Progenitor cell of endocrine pancreas (in vitro differentiated cells): ENCODE measurements around the gene CAPN13. TPM values are rescaled to one million over a fixed set of nuclear protein-coding genes. Genes with fewer than 3 reads are reported as not detected.

Experiments used
- DNase-seq: peaks from one replicate; pipeline ENCODE4 v3.0.0; 2021; ENCODE audit warnings: low spot score; ENCODE audit not compliant: unreplicated experiment
- H3K27ac Mint-ChIP-seq: 2 replicates; pipeline ENCODE4 v1.8.0; 2021; ENCODE audit warnings: mild to moderate bottlenecking, moderate library complexity, mixed read lengths
- H3K27me3 Mint-ChIP-seq: 2 replicates; pipeline ENCODE4 v1.8.0; 2021; ENCODE audit warnings: mixed read lengths
- H3K36me3 Mint-ChIP-seq: 2 replicates; pipeline ENCODE4 v1.8.0; 2022; ENCODE audit warnings: mixed read lengths; ENCODE audit not compliant: insufficient read depth
- H3K4me1 Mint-ChIP-seq: 2 replicates; pipeline ENCODE4 v1.8.0; 2021; ENCODE audit warnings: low read depth, mixed read lengths
- H3K4me3 Mint-ChIP-seq: 2 replicates; pipeline ENCODE4 v1.8.0; 2021; ENCODE audit warnings: low read depth, mild to moderate bottlenecking, moderate library complexity, mixed read lengths
- H3K9me3 Mint-ChIP-seq: 2 replicates; pipeline ENCODE4 v1.8.0; 2021; ENCODE audit warnings: low read depth, mixed read lengths
- CTCF ChIP-seq: fragments of 200-600 bp; sonication (generic); IDR thresholded peaks from one replicate; pipeline ENCODE4 v1.5.0; 2021; ENCODE audit warnings: antibody characterized with exemption, mild to moderate bottlenecking; ENCODE audit not compliant: unreplicated experiment
- total RNA-seq: library from RNA; stranded (reverse); gene quantifications from 2 replicates; pipeline ENCODE4 v1.2.1, GENCODE V29; 2021

The CAPN13 gene
- total RNA-seq, 1 donor from 2014 or later = 19.0 TPM

DNA sequence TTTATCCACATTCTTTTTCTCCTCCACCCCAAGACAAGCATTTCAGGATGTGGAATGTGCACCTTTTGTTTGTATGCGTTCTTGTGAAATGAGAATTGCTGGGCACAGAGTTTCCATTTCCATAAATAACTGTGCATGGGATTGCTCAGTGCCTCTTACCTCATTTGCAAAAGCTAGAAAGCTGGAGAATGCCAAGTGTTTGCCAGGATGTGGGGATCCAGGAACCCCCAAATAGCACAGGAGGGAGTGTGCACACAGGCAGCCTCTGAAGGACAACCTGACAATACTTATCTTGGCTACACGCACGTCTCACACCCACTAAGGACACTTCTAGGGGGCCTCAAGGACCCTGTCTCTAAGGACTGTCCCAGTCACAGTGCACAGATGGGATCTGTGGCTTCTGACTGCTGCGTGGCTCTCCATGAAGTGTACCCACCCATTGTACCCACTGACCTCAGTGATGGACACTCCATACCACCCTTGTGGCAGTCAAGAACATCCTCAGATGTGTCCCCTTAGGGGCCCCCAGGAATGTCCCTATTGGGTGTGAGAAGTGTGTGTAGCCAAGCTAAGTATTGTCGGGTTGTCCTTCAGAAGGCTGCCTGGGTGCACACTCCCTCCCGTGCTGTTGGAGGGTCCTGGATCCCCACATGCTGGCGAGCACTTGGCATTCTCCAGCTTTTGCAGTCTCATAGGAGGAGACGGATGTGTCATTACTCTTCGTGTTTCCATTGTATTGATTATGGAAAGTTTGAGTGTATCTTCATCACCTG is 38.4 kb downstream of the CAPN13 start:
- no peak for TF ChIP-seq CTCF
- no peak overlapping the region for H3K4me3 Mint-ChIP-seq
- H3K27me3 Mint-ChIP-seq = no peaks in the 10 kb centered on the region
- H3K36me3 Mint-ChIP-seq = no peaks in the 10 kb centered on the region
- peak overlapping the region; percentile 53 for H3K27ac Mint-ChIP-seq
- no peaks in the 10 kb centered on the region for H3K4me1 Mint-ChIP-seq
- H3K9me3 Mint-ChIP-seq = no peaks in the 10 kb centered on the region
- no peak for DNase-seq

DNA sequence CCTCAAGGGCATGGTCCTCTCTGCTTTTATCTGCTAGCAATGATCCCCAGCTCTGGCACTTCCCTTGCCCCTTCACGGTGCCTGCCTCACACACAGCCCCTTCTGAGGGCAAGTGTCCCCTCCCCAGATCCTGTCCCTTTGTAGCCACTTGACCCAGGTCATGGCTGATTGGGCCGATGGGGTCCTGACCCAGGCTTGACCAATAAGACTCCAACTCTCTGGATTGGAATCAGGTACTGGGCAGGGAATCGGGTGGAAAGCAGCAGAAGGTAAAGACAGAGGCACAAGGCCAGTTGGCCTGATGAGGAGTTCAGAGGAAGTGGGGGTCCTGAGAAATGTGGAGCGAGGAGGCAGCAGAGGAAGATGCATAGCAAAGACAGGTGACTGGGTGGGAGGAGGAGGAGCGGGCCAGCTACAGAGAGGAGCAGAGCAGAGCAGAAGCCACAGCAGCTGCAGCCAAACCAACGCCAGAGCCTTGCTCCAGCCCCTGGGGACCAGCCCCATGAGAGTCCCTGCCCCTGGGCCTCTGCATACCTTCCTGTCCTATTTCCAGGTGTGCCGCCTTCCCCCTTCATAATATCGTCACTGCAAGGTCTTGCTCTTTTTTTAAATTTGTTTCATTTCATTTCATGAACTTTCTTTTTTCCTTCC is 39.1 kb downstream of the CAPN13 start:
- H3K27ac Mint-ChIP-seq = peak overlapping the region; percentile 53
- H3K9me3 Mint-ChIP-seq = no peaks in the 10 kb centered on the region
- no peak for TF ChIP-seq CTCF
- H3K27me3 Mint-ChIP-seq = no peaks in the 10 kb centered on the region
- H3K4me3 Mint-ChIP-seq = no peak overlapping the region
- H3K4me1 Mint-ChIP-seq = no peaks in the 10 kb centered on the region
- DNase-seq = no peak
- no peaks in the 10 kb centered on the region for H3K36me3 Mint-ChIP-seq

GRCh38 chr2:30766666-30767065 is 40.6 kb downstream of the CAPN13 start:
- no peak for DNase-seq
- Mint-ChIP-seq H3K36me3 (no peaks in the 10 kb centered on the region), H3K4me3 (no peak overlapping the region), H3K4me1 (no peaks in the 10 kb centered on the region), H3K27me3 (no peaks in the 10 kb centered on the region), H3K27ac (no peak overlapping the region), H3K9me3 (no peaks in the 10 kb centered on the region)
- TF ChIP-seq CTCF = no peak

DNA sequence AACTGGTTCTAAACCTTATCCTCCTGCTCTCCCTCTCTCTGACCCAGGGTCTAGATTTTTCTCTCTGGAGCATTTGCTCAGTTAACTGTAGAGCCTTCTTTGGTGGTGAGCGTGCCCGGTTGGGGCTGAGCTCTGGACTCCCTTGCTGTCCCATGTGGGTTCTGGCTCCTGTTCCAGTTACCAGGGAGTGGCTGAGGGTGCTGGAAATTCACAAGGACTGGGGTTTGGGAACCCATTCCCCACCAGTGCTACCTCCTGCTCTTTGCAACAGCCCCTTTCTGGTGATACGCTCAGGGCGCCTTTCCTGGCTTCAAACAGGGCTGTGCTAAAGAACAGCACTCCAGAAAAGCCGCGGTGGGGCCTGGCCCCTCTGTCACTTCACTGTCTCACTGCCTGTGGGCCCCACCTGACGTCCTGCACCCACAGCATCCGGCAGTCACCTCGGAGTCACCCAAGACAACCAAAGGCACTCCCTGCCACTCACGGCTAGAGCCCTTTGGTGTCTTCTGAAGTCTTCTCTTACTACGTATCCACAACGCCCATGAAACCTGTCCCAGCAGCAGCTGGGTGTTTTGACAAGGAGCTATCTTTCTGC is 41.3 kb downstream of the CAPN13 start:
- Mint-ChIP-seq H3K4me1 (no peaks in the 10 kb centered on the region), H3K36me3 (no peaks in the 10 kb centered on the region), H3K27ac (no peak overlapping the region), H3K27me3 (no peaks in the 10 kb centered on the region), H3K9me3 (no peaks in the 10 kb centered on the region), H3K4me3 (no peak overlapping the region)
- DNase-seq = no peak
- TF ChIP-seq CTCF = no peak

DNA sequence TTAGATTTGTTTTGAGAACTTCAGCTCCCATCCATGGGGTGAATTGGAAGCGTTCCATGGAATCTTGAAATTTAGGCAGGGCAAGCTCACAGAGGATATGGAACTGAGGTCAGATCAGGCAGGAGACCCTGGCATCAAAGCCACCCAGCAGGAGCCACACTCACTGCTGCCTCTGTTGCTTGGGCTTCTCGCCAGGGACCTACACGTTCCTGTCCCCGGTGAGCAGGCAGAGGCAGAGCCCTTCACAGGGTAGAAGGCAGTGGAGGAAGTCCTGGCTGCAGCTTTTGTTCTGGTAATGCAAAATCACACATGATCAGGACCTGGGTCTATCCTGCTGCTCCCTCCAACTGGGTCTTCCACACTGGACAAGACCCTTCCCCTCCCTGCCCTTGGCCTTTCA is 42.1 kb downstream of the CAPN13 start:
- no peaks in the 10 kb centered on the region for H3K9me3 Mint-ChIP-seq
- no peak overlapping the region for H3K27ac Mint-ChIP-seq
- no peak overlapping the region for H3K4me3 Mint-ChIP-seq
- DNase-seq = no peak
- H3K27me3 Mint-ChIP-seq = no peaks in the 10 kb centered on the region
- no peak for TF ChIP-seq CTCF
- H3K36me3 Mint-ChIP-seq = no peaks in the 10 kb centered on the region
- H3K4me1 Mint-ChIP-seq = no peaks in the 10 kb centered on the region
